HepG2 (cell line): ENCODE data around the gene RNF40. TPM values are rescaled to one million over a fixed set of nuclear protein-coding genes. Genes with fewer than 3 reads are reported as not detected.

Experiments
- ARID5B ChIP-seq: IDR thresholded peaks from 2 replicates; pipeline ENCODE4 v1.4.0; 2020; ENCODE audit warnings: mild to moderate bottlenecking, missing genetic modification reagents
- ATAD3A ChIP-seq: sonication (generic); formaldehyde crosslinking; IDR thresholded peaks from 2 replicates; pipeline ENCODE4 v1.4.0; 2020; ENCODE audit warnings: missing genetic modification reagents
- CBX2 ChIP-seq, 2 experiments: fragments of 200-600 bp in 1 of 2; sonication (generic); formaldehyde crosslinking in 1 of 2; IDR thresholded peaks; 2 replicates each; pipeline versions ENCODE4 v1.7.0 to v1.8.1; 2018 to 2022; ENCODE audit warnings: low read depth in 2 of 2, low read length in 1 of 2, mild to moderate bottlenecking in 1 of 2, missing genetic modification reagents in 1 of 2
- ELF4 ChIP-seq: sonication (generic); formaldehyde crosslinking; IDR thresholded peaks from 2 replicates; pipeline ENCODE4 v1.5.0; 2020; ENCODE audit warnings: missing genetic modification reagents, mild to moderate bottlenecking, moderate library complexity, borderline replicate concordance
- HDAC6 ChIP-seq: fragments of 200-600 bp; sonication (generic); IDR thresholded peaks from 2 replicates; pipeline ENCODE4 v1.7.0; 2017; ENCODE audit warnings: mild to moderate bottlenecking, antibody characterized with exemption, low read length, low read depth
- HES4 ChIP-seq: sonication (generic); formaldehyde crosslinking; IDR thresholded peaks from 2 replicates; pipeline ENCODE4 v1.9.0; 2021; ENCODE audit warnings: mild to moderate bottlenecking, missing genetic modification reagents, borderline replicate concordance
- HNF1B ChIP-seq: sonication (generic); formaldehyde crosslinking; IDR thresholded peaks from 2 replicates; pipeline ENCODE4 v1.5.1; 2020; ENCODE audit warnings: mild to moderate bottlenecking, moderate library complexity, missing genetic modification reagents
- IKZF4 ChIP-seq: sonication (generic); formaldehyde crosslinking; IDR thresholded peaks from 2 replicates; pipeline ENCODE4 v1.5.1; 2020; ENCODE audit warnings: borderline replicate concordance, mild to moderate bottlenecking, low read depth, missing genetic modification reagents; ENCODE audit errors: not compliant biosample characterization
- JUN ChIP-seq: sonication (generic); formaldehyde crosslinking; IDR thresholded peaks from 2 replicates; pipeline ENCODE4 v1.4.0; 2020; ENCODE audit warnings: mild to moderate bottlenecking, missing genetic modification reagents
- KMT2A ChIP-seq: sonication (generic); formaldehyde crosslinking; IDR thresholded peaks from 2 replicates; pipeline ENCODE4 v1.4.0; 2020; ENCODE audit warnings: missing genetic modification reagents
- MXI1 ChIP-seq: IDR thresholded peaks from 3 replicates; pipeline ENCODE4 v1.6.1; 2012; ENCODE audit warnings: low read depth, low read length, inconsistent platforms, borderline replicate concordance
- PHF20 ChIP-seq: sonication (generic); formaldehyde crosslinking; IDR thresholded peaks from 2 replicates; pipeline ENCODE4 v1.5.0; 2020; ENCODE audit warnings: mild to moderate bottlenecking, missing genetic modification reagents
- RBM39 ChIP-seq: fragments of 200-400 bp; formaldehyde crosslinking; IDR thresholded peaks from one replicate; pipeline ENCODE4 v1.6.1; 2018; ENCODE audit warnings: antibody characterized with exemption, mild to moderate bottlenecking, low read depth, low read length; ENCODE audit not compliant: poor library complexity, severe bottlenecking
- ZBTB7B ChIP-seq: sonication (generic); formaldehyde crosslinking; IDR thresholded peaks from 2 replicates; pipeline ENCODE4 v1.4.0; 2020; ENCODE audit warnings: missing genetic modification reagents
- ZNF138 ChIP-seq: sonication (generic); formaldehyde crosslinking; IDR thresholded peaks from 2 replicates; pipeline ENCODE4 v1.5.0; 2020; ENCODE audit warnings: mild to moderate bottlenecking, low read depth, missing genetic modification reagents
- ZNF30 ChIP-seq: sonication (generic); formaldehyde crosslinking; IDR thresholded peaks from 2 replicates; pipeline ENCODE4 v1.5.0; 2020; ENCODE audit warnings: mild to moderate bottlenecking, missing genetic modification reagents
- ZNF331 ChIP-seq: sonication (generic); formaldehyde crosslinking; IDR thresholded peaks from 2 replicates; pipeline ENCODE4 v1.4.0; 2020; ENCODE audit warnings: missing genetic modification reagents
- ZNF552 ChIP-seq: sonication (generic); formaldehyde crosslinking; IDR thresholded peaks from 2 replicates; pipeline ENCODE4 v1.9.0; 2022; ENCODE audit warnings: missing genetic modification reagents, mild to moderate bottlenecking, borderline replicate concordance
- ZNF576 ChIP-seq: sonication (generic); formaldehyde crosslinking; IDR thresholded peaks from 2 replicates; pipeline ENCODE4 v1.4.0; 2020; ENCODE audit warnings: mild to moderate bottlenecking, missing genetic modification reagents
- ZNF709 ChIP-seq: sonication (generic); formaldehyde crosslinking; IDR thresholded peaks from 2 replicates; pipeline ENCODE4 v1.5.0; 2020; ENCODE audit warnings: mild to moderate bottlenecking, missing genetic modification reagents
- ZNF788 ChIP-seq: sonication (generic); formaldehyde crosslinking; IDR thresholded peaks from 2 replicates; pipeline ENCODE4 v1.5.0; 2020; ENCODE audit warnings: mild to moderate bottlenecking, missing genetic modification reagents, borderline replicate concordance
- ZNF792 ChIP-seq: IDR thresholded peaks from 2 replicates; pipeline ENCODE4 v1.6.1; 2016
- ZSCAN9 ChIP-seq: IDR thresholded peaks from 2 replicates; pipeline ENCODE4 v1.6.1; 2016; ENCODE audit warnings: borderline replicate concordance
- polyA plus RNA-seq, 8 experiments: library from polyadenylated mRNA; depleted of rRNA in 3 of 8; stranded (reverse) in 7 of 8; unstranded in 1 of 8; fragments of >200 nt; fragmentation: Illumina TruSeq in 4 of 8; extraction: Trizol in 4 of 8; gene quantifications; 2 replicates each; pipeline versions ENCODE4 v1.2.1 to v1.2.3, GENCODE V29; 2011 to 2016; ENCODE audit warnings: low read depth in 4 of 8, missing spikeins in 1 of 8, mixed read lengths in 1 of 8; ENCODE audit not compliant: insufficient read depth in 1 of 8
- total RNA-seq, 5 experiments: library from RNA; depleted of rRNA; stranded (reverse); fragments of >200 nt; fragmentation: Illumina TruSeq; extraction: Trizol; gene quantifications; 2 replicates each; pipeline ENCODE4 v1.2.3, GENCODE V29; 2016; ENCODE audit warnings: low read depth in 1 of 5

RNF40 gene
- total and polyA plus RNA-seq, 2 of the 13 experiments (the other 11 are each of a cell fraction or from before 2014, with no cell fraction given): 84.0 to 85.6 TPM

GRCh38 chr16:30761928-30762902 lies at the start of gene RNF40, which contains the start of gene CFAP119 (continued):
- peak; percentile 80 for TF ChIP-seq ZNF788 (CRISPR knock-in tag)
- TF ChIP-seq JUN (CRISPR knock-in tag): peak; percentile 58; the same call in 1 of the 2 replicates
- TF ChIP-seq ZNF30: peak; percentile 52; the same call in 1 of the 2 replicates
- peak; percentile 96 for TF ChIP-seq MXI1
- TF ChIP-seq ARID5B (CRISPR knock-in tag): peak; percentile 58
- 0 out of 2 replicates have a peak, but pooled peaks have one; percentile 63 for TF ChIP-seq ZNF138 (CRISPR knock-in tag)
- no peak for TF ChIP-seq ELF4
- peak; percentile 49; the same call in 1 of the 2 replicates for TF ChIP-seq ZNF709 (CRISPR knock-in tag)
- TF ChIP-seq CBX2 (IDR thresholded peaks at IDR 0.05; ENCODE audit: low read depth, low read length): no peak
- no peak for TF ChIP-seq CBX2 (CRISPR knock-in tag; IDR thresholded peaks at IDR 0.05; ENCODE audit: low read depth)
- TF ChIP-seq ZSCAN9: peak; percentile 40; the same call in 1 of the 2 replicates
- no peak; the same call in 1 of the 2 replicates for TF ChIP-seq HES4
- no peak; the same call in none of the 2 replicates for TF ChIP-seq ZNF552 (CRISPR knock-in tag)
- peak; percentile 51 for TF ChIP-seq ZNF331 (CRISPR knock-in tag)
- peak; percentile 5; the same call in 1 of the 2 replicates for TF ChIP-seq KMT2A
- TF ChIP-seq ATAD3A (CRISPR knock-in tag): 0 out of 2 replicates have a peak, but pooled peaks have one; percentile 56
- TF ChIP-seq HNF1B: peak; percentile 85
- TF ChIP-seq ZNF792 (CRISPR knock-in tag): no peak; the same call in 1 of the 2 replicates
- TF ChIP-seq HDAC6: no peak
- TF ChIP-seq RBM39: peak; percentile 54
- TF ChIP-seq ZNF576 (CRISPR knock-in tag): no peak
- TF ChIP-seq IKZF4: peak; percentile 21
- peak; percentile 73 for TF ChIP-seq ZBTB7B (CRISPR knock-in tag)
- TF ChIP-seq PHF20 (CRISPR knock-in tag): peak; percentile 81
